CD4-positive, alpha-beta T cell (primary cell): ENCODE data around the gene ARID1B. TPM values are rescaled to one million over a fixed set of nuclear protein-coding genes. Genes with fewer than 3 reads are reported as not detected.

Experiments
- ATAC-seq: fragments of 200-7000 bp; cut with Tn5 transposase; one replicate; pipeline ENCODE4 v1.10.0; 2022; ENCODE audit warnings: mild to moderate bottlenecking; ENCODE audit not compliant: poor library complexity
- CTCF ChIA-PET: fragments of 350-600 bp; sonication (Branson Sonifier 250); formaldehyde crosslinking; loops from one replicate; lab custom pipeline; 2021; ENCODE audit warnings: antibody characterized with exemption, inconsistent platforms; lab: Charles Lee
- POLR2A ChIA-PET: fragments of 350-600 bp; sonication (Branson Sonifier 250); formaldehyde crosslinking; loops from one replicate; lab custom pipeline; 2021; ENCODE audit warnings: antibody characterized with exemption, inconsistent platforms; lab: Charles Lee
- DNase-seq, 14 experiments: peaks; one replicate each; pipeline ENCODE4 v3.0.0-alpha.2; 2013 to 2020; ENCODE audit warnings: mixed read lengths in 2 of 14
- H3K27ac ChIP-seq, 2 donors: one replicate each; pipeline versions ENCODE4 v1.5.1 to v1.7.0; 2013; ENCODE audit warnings: low read length in 2 of 2, low read depth in 1 of 2, mild to moderate bottlenecking in 1 of 2
- H3K27me3 ChIP-seq, 2 experiments: 1 replicate in 1 of 2; 2 replicates in 1 of 2; pipeline versions ENCODE4 v1.6.1 to v1.7.0; 2013; ENCODE audit warnings: low read length in 2 of 2, control low read depth in 1 of 2, mild to moderate bottlenecking in 1 of 2, moderate library complexity in 1 of 2; ENCODE audit not compliant: insufficient read depth in 2 of 2, control insufficient read depth in 1 of 2
- H3K36me3 ChIP-seq: one replicate; pipeline ENCODE4 v1.6.1; 2013; ENCODE audit warnings: low read length, control low read depth; ENCODE audit not compliant: insufficient read depth
- H3K4me1 ChIP-seq: one replicate; pipeline ENCODE4 v1.6.1; 2013; ENCODE audit warnings: low read length, control low read depth; ENCODE audit not compliant: insufficient read depth
- H3K4me3 ChIP-seq: one replicate; pipeline ENCODE4 v1.5.1; 2013; ENCODE audit warnings: mild to moderate bottlenecking, low read length, moderate library complexity
- H3K9me3 ChIP-seq, 2 experiments: 1 replicate in 1 of 2; 2 replicates in 1 of 2; pipeline versions ENCODE4 v1.6.1 to v1.7.0; 2013; ENCODE audit warnings: low read length in 2 of 2, mild to moderate bottlenecking in 2 of 2, control low read depth in 1 of 2, moderate library complexity in 1 of 2; ENCODE audit not compliant: control insufficient read depth in 1 of 2, insufficient read depth in 1 of 2
- H3K27ac Mint-ChIP-seq: one replicate; pipeline ENCODE4 v1.8.0; 2020; ENCODE audit warnings: mixed read lengths
- H3K27me3 Mint-ChIP-seq: one replicate; pipeline ENCODE4 v1.8.0; 2021; ENCODE audit warnings: mixed read lengths
- H3K36me3 Mint-ChIP-seq: one replicate; pipeline ENCODE4 v1.8.0; 2021; ENCODE audit warnings: low read depth, mixed read lengths
- H3K4me1 Mint-ChIP-seq: one replicate; pipeline ENCODE4 v1.8.0; 2021; ENCODE audit warnings: low read depth, mixed read lengths
- H3K4me3 Mint-ChIP-seq: one replicate; pipeline ENCODE4 v1.8.0; 2020; ENCODE audit warnings: mild to moderate bottlenecking, mixed read lengths
- H3K9me3 Mint-ChIP-seq: one replicate; pipeline ENCODE4 v1.8.0; 2020; ENCODE audit warnings: mixed read lengths
- intact Hi-C, 2 experiments: fragments of 100-400 bp; cut with DNase I in 1 of 2; cut with micrococcal nuclease in 1 of 2; formaldehyde crosslinking; loops; one replicate each; pipeline versions ENCODE4 v1.15.1 to v1.9.0; 2023 to 2025; cut with DNase I, micrococcal nuclease
- total RNA-seq, 174 experiments: library from RNA in 2 of 174; stranded (reverse) in 2 of 174; gene quantifications; one replicate each; pipeline ENCODE4 v1.2.3 and lab custom pipeline; 2021 to 2026
- TF ChIP-seq, protein P1 (sequence below): fragments of 200-600 bp; IDR thresholded peaks from one replicate; pipeline ENCODE4 v1.8.0; 2022; ENCODE audit warnings: antibody characterized with exemption, mild to moderate bottlenecking

Gene ARID1B
- total RNA-seq, 2 experiments from 2014 or later = 120 to 125 TPM

DNA sequence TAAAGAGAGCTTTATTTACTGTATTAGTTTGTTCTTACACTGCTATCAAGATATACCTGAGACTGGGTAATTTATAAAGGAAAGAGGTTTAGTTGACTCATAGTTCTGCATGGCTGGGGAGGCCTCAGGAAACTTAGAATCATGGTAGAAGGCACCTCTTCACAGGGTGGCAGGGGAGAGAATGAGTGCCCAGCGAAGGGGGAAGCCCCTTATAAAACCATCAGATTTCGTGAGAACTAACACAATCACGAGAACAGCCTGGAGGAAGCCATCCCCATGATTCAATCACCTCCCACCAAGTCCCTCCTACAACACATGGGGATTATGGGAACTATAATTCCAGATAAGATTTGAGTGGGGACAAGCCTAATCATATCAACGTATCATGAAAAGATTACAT, 27.2 kb downstream of the ARID1B start:
- Histone ChIP-seq H3K27ac (no peak overlapping the region), H3K9me3 (no peaks in the 10 kb centered on the region), H3K27me3 (no peaks in the 10 kb centered on the region), H3K4me3 (no peak overlapping the region), H3K4me1 (peaks cover 35% of the 10 kb centered on the region), H3K36me3 (no peaks in the 10 kb centered on the region)
- no peak for ATAC-seq
- TF ChIP-seq, protein P1, sequence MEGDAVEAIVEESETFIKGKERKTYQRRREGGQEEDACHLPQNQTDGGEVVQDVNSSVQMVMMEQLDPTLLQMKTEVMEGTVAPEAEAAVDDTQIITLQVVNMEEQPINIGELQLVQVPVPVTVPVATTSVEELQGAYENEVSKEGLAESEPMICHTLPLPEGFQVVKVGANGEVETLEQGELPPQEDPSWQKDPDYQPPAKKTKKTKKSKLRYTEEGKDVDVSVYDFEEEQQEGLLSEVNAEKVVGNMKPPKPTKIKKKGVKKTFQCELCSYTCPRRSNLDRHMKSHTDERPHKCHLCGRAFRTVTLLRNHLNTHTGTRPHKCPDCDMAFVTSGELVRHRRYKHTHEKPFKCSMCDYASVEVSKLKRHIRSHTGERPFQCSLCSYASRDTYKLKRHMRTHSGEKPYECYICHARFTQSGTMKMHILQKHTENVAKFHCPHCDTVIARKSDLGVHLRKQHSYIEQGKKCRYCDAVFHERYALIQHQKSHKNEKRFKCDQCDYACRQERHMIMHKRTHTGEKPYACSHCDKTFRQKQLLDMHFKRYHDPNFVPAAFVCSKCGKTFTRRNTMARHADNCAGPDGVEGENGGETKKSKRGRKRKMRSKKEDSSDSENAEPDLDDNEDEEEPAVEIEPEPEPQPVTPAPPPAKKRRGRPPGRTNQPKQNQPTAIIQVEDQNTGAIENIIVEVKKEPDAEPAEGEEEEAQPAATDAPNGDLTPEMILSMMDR = no peak
- H3K4me3 Mint-ChIP-seq = peak overlapping the region; percentile 43
- no peaks in the 10 kb centered on the region for H3K27me3 Mint-ChIP-seq
- ChIA-PET CTCF (interaction anchor here (1.0 kb wide), 1 partner anchor 17 kb away, joined by 3 read pairs; no protein-coding TSS in a partner anchor), POLR2A (interaction anchor here (1.5 kb wide), 1 partner anchor 24 kb away, joined by 6 read pairs; no protein-coding TSS in a partner anchor)
- no peaks in the 10 kb centered on the region for H3K9me3 Mint-ChIP-seq
- DNase-seq = no peak
- H3K4me1 Mint-ChIP-seq = peaks cover 91% of the 10 kb centered on the region
- intact Hi-C loops = no loop called here
- H3K36me3 Mint-ChIP-seq = peaks cover under 1% of the 10 kb centered on the region
- peak overlapping the region; percentile 27 for H3K27ac Mint-ChIP-seq

DNA sequence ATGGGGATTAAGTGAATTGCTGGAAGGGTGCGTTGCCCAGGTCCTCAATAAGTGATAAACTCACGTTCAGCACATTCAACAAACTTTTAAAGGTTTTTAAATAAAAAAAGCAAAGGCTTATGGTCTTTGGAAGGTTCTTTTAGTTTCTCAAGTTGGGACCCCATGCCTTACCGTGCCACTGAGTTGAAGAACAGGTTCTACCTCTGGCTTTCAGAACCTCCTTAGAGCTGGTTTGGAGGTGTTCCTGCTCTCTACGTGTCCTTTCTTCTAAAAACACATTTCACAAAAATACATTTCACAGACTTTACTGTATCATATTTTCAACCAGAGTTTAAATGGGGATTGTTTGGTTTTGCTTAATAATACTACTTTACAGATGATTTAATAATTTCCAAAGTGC, 29.0 kb downstream of the ARID1B start:
- POLR2A ChIA-PET = interaction anchor here (1.0 to 1.5 kb wide), 4 partner anchors 8 to 78 kb away, joined by 3 read pairs; partner anchors contain the start of gene ARID1B

DNA sequence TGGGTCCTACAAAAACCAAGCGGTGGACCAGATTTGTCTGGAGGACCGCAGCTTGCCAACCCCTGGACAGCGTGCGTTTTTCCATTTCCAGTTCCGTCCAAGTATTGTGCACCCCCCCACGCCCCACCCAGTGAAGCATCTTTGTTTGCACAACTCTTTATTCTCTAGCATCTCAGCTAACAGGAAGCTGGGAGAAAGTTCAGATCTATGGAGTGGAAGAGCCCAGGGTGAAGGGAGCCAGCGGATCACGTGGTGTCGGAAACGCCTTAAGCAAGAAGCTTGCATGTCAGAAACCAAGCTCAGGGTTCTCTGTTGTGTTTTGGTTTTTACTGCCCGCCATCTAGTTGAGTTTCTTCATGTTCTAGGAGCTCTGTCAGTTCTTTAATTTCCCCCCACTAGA, 29.9 kb downstream of the ARID1B start:
- no peaks in the 10 kb centered on the region for H3K36me3 Mint-ChIP-seq
- ATAC-seq = peak; percentile 37

More for the DNA sequence above, 29.0 kb downstream of the ARID1B start:
- H3K4me3 Mint-ChIP-seq = no peak overlapping the region
- CTCF ChIA-PET = no interaction called here
- H3K4me1 ChIP-seq = peaks cover 33% of the 10 kb centered on the region
- no peak for DNase-seq
- intact Hi-C loops = no loop called here
- no peaks in the 10 kb centered on the region for H3K36me3 ChIP-seq
- no peaks in the 10 kb centered on the region for H3K9me3 ChIP-seq
- H3K4me1 Mint-ChIP-seq = peaks cover 96% of the 10 kb centered on the region
- no peak for ATAC-seq
- H3K27ac Mint-ChIP-seq = no peak overlapping the region
- H3K4me3 ChIP-seq = no peak overlapping the region
- H3K27me3 ChIP-seq = no peaks in the 10 kb centered on the region
- no peaks in the 10 kb centered on the region for H3K27me3 Mint-ChIP-seq
- no peak overlapping the region for H3K27ac ChIP-seq
- no peaks in the 10 kb centered on the region for H3K9me3 Mint-ChIP-seq
- TF ChIP-seq, protein P1 = no peak
- H3K36me3 Mint-ChIP-seq = no peaks in the 10 kb centered on the region

More for the DNA sequence above, 29.9 kb downstream of the ARID1B start:
- ChIA-PET POLR2A (interaction anchor here (0.6 to 1.5 kb wide), 6 partner anchors 9 to 77 kb away, joined by 3 to 4 read pairs (median 3); partner anchors contain the start of gene ARID1B), CTCF (no interaction called here)
- Mint-ChIP-seq H3K27me3 (no peaks in the 10 kb centered on the region), H3K4me1 (peaks cover 96% of the 10 kb centered on the region), H3K9me3 (no peaks in the 10 kb centered on the region), H3K27ac (peak overlapping the region; percentile 36), H3K4me3 (peak overlapping the region; percentile 32)
- H3K27ac ChIP-seq = no peak overlapping the region
- TF ChIP-seq, protein P1 = no peak
- no peak for DNase-seq
- peaks cover 36% of the 10 kb centered on the region for H3K4me1 ChIP-seq
- no peaks in the 10 kb centered on the region for H3K9me3 ChIP-seq
- intact Hi-C loops = no loop called here
- no peaks in the 10 kb centered on the region for H3K36me3 ChIP-seq
- no peak overlapping the region for H3K4me3 ChIP-seq
- no peaks in the 10 kb centered on the region for H3K27me3 ChIP-seq
